H1 (cell line): ENCODE measurements around the gene OTUD4. TPM values are rescaled to one million over a fixed set of nuclear protein-coding genes. Genes with fewer than 3 reads are reported as not detected.

Source experiments
- CTCF ChIA-PET: fragments of 300-600 bp; sonication (Branson Sonifier 250); formaldehyde crosslinking; loops from one replicate; lab custom pipeline; 2021; ENCODE audit not compliant: partially characterized antibody; lab: Charles Lee
- POLR2A ChIA-PET: fragments of 300-600 bp; sonication (Branson Sonifier 250); formaldehyde crosslinking; loops from one replicate; lab custom pipeline; 2021; ENCODE audit warnings: inconsistent platforms; ENCODE audit not compliant: partially characterized antibody; lab: Charles Lee
- DNase-seq, 2 experiments: peaks; one replicate each; pipeline versions ENCODE4 v3.0.0 to v3.0.0-alpha.2; 2010 to 2022; ENCODE audit warnings: low spot score in 2 of 2, low read depth in 1 of 2, mixed read lengths in 1 of 2
- FAIRE-seq: peaks from 2 replicates; lab custom pipeline; 2011; peaks lifted over from hg19 to GRCh38; lab: Jason Lieb, UNC
- H2AFZ ChIP-seq: 2 replicates; pipeline ENCODE4 v1.8.1; 2012; ENCODE audit warnings: low read length, inconsistent platforms
- H2AK5ac ChIP-seq: 2 replicates; pipeline ENCODE4 v1.6.1; 2013; ENCODE audit warnings: low read depth, low read length
- H2BK120ac ChIP-seq: replicated peaks from 2 replicates; pipeline ENCODE3; 2013; ENCODE audit warnings: low read depth, low read length, inconsistent platforms
- H2BK12ac ChIP-seq: 2 replicates; pipeline ENCODE4 v1.6.1; 2013; ENCODE audit warnings: low read depth, low read length
- H2BK15ac ChIP-seq: 2 replicates; pipeline ENCODE4 v1.6.1; 2013; ENCODE audit warnings: low read length
- H2BK20ac ChIP-seq: 2 replicates; pipeline ENCODE4 v1.6.1; 2013; ENCODE audit warnings: low read length
- H2BK5ac ChIP-seq: 2 replicates; pipeline ENCODE4 v1.6.1; 2013; ENCODE audit warnings: low read depth, low read length
- H3K14ac ChIP-seq: 2 replicates; pipeline ENCODE4 v1.6.1; 2013; ENCODE audit warnings: inconsistent platforms; ENCODE audit not compliant: insufficient read length
- H3K18ac ChIP-seq: 2 replicates; pipeline ENCODE4 v1.6.1; 2013; ENCODE audit warnings: low read length; ENCODE audit errors: extremely low read depth
- H3K23ac ChIP-seq: 2 replicates; pipeline ENCODE4 v1.6.1; 2013; ENCODE audit warnings: inconsistent platforms; ENCODE audit not compliant: insufficient read length
- H3K23me2 ChIP-seq: 2 replicates; pipeline ENCODE4 v1.6.1; 2013; ENCODE audit warnings: low read depth, low read length
- H3K27ac ChIP-seq: 2 replicates; pipeline ENCODE4 v1.6.1; 2011; ENCODE audit warnings: low read depth, low read length, inconsistent platforms
- H3K27me3 ChIP-seq, 4 experiments: replicated peaks in 1 of 4; 1 replicate in 1 of 4; 2 replicates in 3 of 4; pipeline versions ENCODE4 v1.6.1 to v1.8.1; 2011 to 2013; ENCODE audit warnings: low read length in 3 of 4, mild to moderate bottlenecking in 3 of 4, inconsistent platforms in 2 of 4, mixed read lengths in 2 of 4, moderate library complexity in 1 of 4; ENCODE audit not compliant: control insufficient read depth in 3 of 4, insufficient read depth in 3 of 4; ENCODE audit errors: extremely low read depth in 1 of 4
- H3K36me3 ChIP-seq, 4 experiments: 2 replicates each; pipeline versions ENCODE4 v1.6.1 to v1.8.1; 2011 to 2013; ENCODE audit warnings: mild to moderate bottlenecking in 4 of 4, low read length in 3 of 4, moderate library complexity in 2 of 4, control low read depth in 1 of 4, inconsistent platforms in 1 of 4; ENCODE audit not compliant: insufficient read depth in 4 of 4, control insufficient read depth in 2 of 4
- H3K4ac ChIP-seq: replicated peaks from 2 replicates; pipeline ENCODE3; 2013; ENCODE audit warnings: low read length, low read depth, mixed read lengths, inconsistent platforms; ENCODE audit not compliant: insufficient read length
- H3K4me1 ChIP-seq, 4 experiments: replicated peaks in 1 of 4; 1 replicate in 1 of 4; 2 replicates in 3 of 4; pipeline versions ENCODE4 v1.6.1 to v1.8.1; 2011 to 2013; ENCODE audit warnings: low read length in 3 of 4, inconsistent platforms in 2 of 4, mixed read lengths in 1 of 4; ENCODE audit not compliant: insufficient read depth in 4 of 4, control insufficient read depth in 3 of 4
- H3K4me2 ChIP-seq, 2 experiments: 2 replicates each; pipeline versions ENCODE4 v1.6.1 to v1.8.1; 2011 to 2013; ENCODE audit warnings: low read depth in 2 of 2, low read length in 2 of 2, control low read depth in 1 of 2, inconsistent platforms in 1 of 2, mild to moderate bottlenecking in 1 of 2; ENCODE audit not compliant: insufficient read depth in 1 of 2
- H3K4me3 ChIP-seq, 4 experiments: fragments of 200-600, 300-600 bp in 1 of 4; sonication (generic), shearing (Covaris generic), sonication (Bioruptor Twin) in 1 of 4; 2 replicates each; pipeline versions ENCODE4 v1.5.1 to v1.8.1; 2011 to 2016; ENCODE audit warnings: low read length in 4 of 4, low read depth in 3 of 4, control low read depth in 2 of 4, inconsistent platforms in 2 of 4, mild to moderate bottlenecking in 2 of 4, mixed read lengths in 1 of 4, moderate library complexity in 1 of 4; ENCODE audit not compliant: insufficient read depth in 2 of 4; ENCODE audit errors: extremely low read depth in 1 of 4
- H3K56ac ChIP-seq: replicated peaks from 2 replicates; pipeline ENCODE3; 2013; ENCODE audit warnings: low read depth, mild to moderate bottlenecking, mixed read lengths, low read length, inconsistent platforms; ENCODE audit not compliant: insufficient read length
- H3K79me1 ChIP-seq: 2 replicates; pipeline ENCODE4 v1.6.1; 2013; ENCODE audit warnings: low read depth, low read length, control low read depth
- H3K79me2 ChIP-seq, 2 experiments: 2 replicates each; pipeline versions ENCODE4 v1.6.1 to v1.8.1; 2012 to 2013; ENCODE audit warnings: low read length in 2 of 2, mild to moderate bottlenecking in 2 of 2, inconsistent platforms in 1 of 2; ENCODE audit not compliant: insufficient read depth in 2 of 2, control insufficient read depth in 1 of 2
- H3K9ac ChIP-seq, 4 experiments: replicated peaks in 1 of 4; 1 replicate in 1 of 4; 2 replicates in 3 of 4; pipeline versions ENCODE4 v1.6.1 to v1.8.1; 2011 to 2013; ENCODE audit warnings: low read depth in 3 of 4, low read length in 3 of 4, control low read depth in 2 of 4, mild to moderate bottlenecking in 2 of 4, moderate library complexity in 2 of 4, inconsistent platforms in 1 of 4; ENCODE audit errors: extremely low read depth in 1 of 4
- H3K9me3 ChIP-seq, 2 experiments: 2 replicates each; pipeline versions ENCODE4 v1.6.1 to v1.8.1; 2012 to 2013; ENCODE audit warnings: mild to moderate bottlenecking in 2 of 2, moderate library complexity in 2 of 2, control low read depth in 1 of 2, inconsistent platforms in 1 of 2, low read depth in 1 of 2, low read length in 1 of 2, mixed read lengths in 1 of 2; ENCODE audit not compliant: insufficient read depth in 2 of 2
- H4K20me1 ChIP-seq, 2 experiments: replicated peaks in 1 of 2; 2 replicates each; pipeline versions ENCODE3 to v1.8.1; 2011 to 2013; ENCODE audit warnings: inconsistent platforms in 2 of 2, low read length in 2 of 2, mild to moderate bottlenecking in 1 of 2; ENCODE audit not compliant: insufficient read depth in 2 of 2, control insufficient read depth in 1 of 2
- H4K5ac ChIP-seq: 2 replicates; pipeline ENCODE4 v1.6.1; 2013; ENCODE audit warnings: low read length, low read depth, mixed read lengths, inconsistent platforms; ENCODE audit not compliant: insufficient read length
- H4K8ac ChIP-seq: 2 replicates; pipeline ENCODE4 v1.8.0; 2013; ENCODE audit warnings: mild to moderate bottlenecking, moderate library complexity, low read length, inconsistent platforms; ENCODE audit not compliant: insufficient read depth; ENCODE audit errors: extremely low read depth
- H4K91ac ChIP-seq: replicated peaks from 2 replicates; pipeline ENCODE3; 2013; ENCODE audit warnings: low read length, mixed read lengths, inconsistent platforms; ENCODE audit not compliant: insufficient read length
- TAF7 ChIP-seq: optimal IDR thresholded peaks from 2 replicates; pipeline ENCODE3; 2011; ENCODE audit warnings: low read depth, mild to moderate bottlenecking, inconsistent platforms, low read length, moderate library complexity, borderline replicate concordance
- WGBS, 2 experiments: shearing (Covaris generic) in 1 of 2; methylation state at CpG; one replicate each; pipeline versions ENCODE4 v1.1.6 to v1.1.7; 2013 to 2015; ENCODE audit warnings: low lambda C conversion rate in 2 of 2, mixed read lengths in 2 of 2, inconsistent platforms in 1 of 2, low coverage in 1 of 2, missing lambda C conversion rate in 1 of 2; ENCODE audit not compliant: insufficient replicate concordance in 2 of 2, insufficient coverage in 1 of 2, insufficient read length in 1 of 2; ENCODE audit errors: extremely low coverage in 1 of 2, missing lambda C conversion rate in 1 of 2; 5-methylcytosine and 5-hydroxymethylcytosine counted together
- polyA plus RNA-seq, 7 experiments: library from polyadenylated mRNA; depleted of rRNA in 3 of 7; stranded (reverse) in 5 of 7; unstranded in 2 of 7; fragments of >200 nt in 5 of 7; fragments of 200-250 nt in 2 of 7; gene quantifications; 1 replicate in 5 of 7; 2 replicates in 1 of 7; 4 replicates in 1 of 7; pipeline versions ENCODE4 v1.2.1 to v1.2.3, GENCODE V29; 2011 to 2013; ENCODE audit warnings: missing spikeins in 2 of 7, mixed read lengths in 2 of 7
- total RNA-seq: library from RNA; stranded (reverse); fragmentation: NEBNext Ultra II Directional; extraction: Animal tissue kit (Norgen Biotek cat#: 25700); gene quantifications from 2 replicates; pipeline ENCODE4 v1.2.1, GENCODE V29; 2021

Gene OTUD4
- total and polyA plus RNA-seq, 2 of the 8 experiments (the other 6 are each of a cell fraction or from before 2014, with no cell fraction given) = 17.4 to 57.0 TPM

GRCh38 chr4:145195167-145195952 lies 15.0 kb upstream of the OTUD4 start:
- no peak overlapping the region for H2BK12ac ChIP-seq
- no peak overlapping the region for H2BK5ac ChIP-seq
- no peaks in the 10 kb centered on the region for H3K79me2 ChIP-seq
- no peak overlapping the region for H3K14ac ChIP-seq
- POLR2A ChIA-PET = no interaction called here
- TF ChIP-seq TAF7 = no peak
- TF ChIP-seq, all 59 proteins: peak for 0
- Histone ChIP-seq H3K4me1 (no peaks in the 10 kb centered on the region), H3K4me2 (no peak overlapping the region), H4K5ac (no peak overlapping the region), H3K4ac (no peak overlapping the region), H3K18ac (no peak overlapping the region), H4K20me1 (no peaks in the 10 kb centered on the region), H2BK15ac (no peak overlapping the region), H3K79me1 (no peaks in the 10 kb centered on the region), H3K27ac (no peak overlapping the region), H4K8ac (no peak overlapping the region), H3K27me3 (no peaks in the 10 kb centered on the region), H2BK120ac (no peak overlapping the region), H3K9me3 (no peaks in the 10 kb centered on the region), H3K23ac (no peak overlapping the region), H3K9ac (no peak overlapping the region), H2AK5ac (no peak overlapping the region), H3K23me2 (no peaks in the 10 kb centered on the region), H3K56ac (no peak overlapping the region), H4K91ac (no peak overlapping the region), H2AFZ (no peak overlapping the region), H3K36me3 (no peaks in the 10 kb centered on the region), H3K4me3 (no peak overlapping the region), H2BK20ac (no peak overlapping the region)
- DNase-seq (no peak), FAIRE-seq (no peak)
- whole genome bisulfite sequencing, 2 experiments = 85% methylated on average over 3 of the region's 3 CpGs; no CpG with 5 or more reads in 1 of the 2 experiments
- CTCF ChIA-PET = interaction anchor here (0.6 kb wide), 1 partner anchor 41 kb away, joined by 3 read pairs; no protein-coding TSS in a partner anchor
